Stimulated activated naive CD8-positive, alpha-beta T cell treated with anti-CD3 and anti-CD28 coated beads, Interleukin-15, Interleukin-2, amounts not matched to agents 100 ng/mL and 50 ng/mL, for 24 hours (primary cell): ENCODE data around the gene STARD10.
A peak's percentile ranks its signal among the peaks of the same experiment; 100 is the strongest.

ENCODE experiments used
- H3K27ac Mint-ChIP-seq: one replicate; pipeline ENCODE4 v1.8.0; 2021; ENCODE audit warnings: mild to moderate bottlenecking, mixed read lengths
- H3K27me3 Mint-ChIP-seq: one replicate; pipeline ENCODE4 v1.8.0; 2021; ENCODE audit warnings: mixed read lengths
- H3K36me3 Mint-ChIP-seq: one replicate; pipeline ENCODE4 v1.8.0; 2021; ENCODE audit warnings: low read depth, mixed read lengths
- H3K4me1 Mint-ChIP-seq: one replicate; pipeline ENCODE4 v1.8.0; 2021; ENCODE audit warnings: low read depth, mixed read lengths
- H3K4me3 Mint-ChIP-seq: one replicate; pipeline ENCODE4 v1.8.0; 2021; ENCODE audit warnings: mild to moderate bottlenecking, mixed read lengths
- H3K9me3 Mint-ChIP-seq: one replicate; pipeline ENCODE4 v1.8.0; 2021; ENCODE audit warnings: mixed read lengths

STARD10 gene

GRCh38 chr11:72793425-72794367 is at the start of gene STARD10:
TSS of gene STARD10 (minus strand) at chr11:72794047. CDS start at chr11:72781181, 12,866 bp downstream.
- H3K36me3 Mint-ChIP-seq: no peaks in the 10 kb centered on the region
- H3K27ac Mint-ChIP-seq: peak within 1 kb of the TSS; percentile 95
- peak within 1 kb of the TSS; percentile 94 for H3K4me3 Mint-ChIP-seq
- no peaks in the 10 kb centered on the region for H3K27me3 Mint-ChIP-seq
- H3K4me1 Mint-ChIP-seq: peaks cover 25% of the 10 kb centered on the region
- no peaks in the 10 kb centered on the region for H3K9me3 Mint-ChIP-seq

GRCh38 chr11:72842653-72843330 is 48.9 kb upstream of the STARD10 start:
- Mint-ChIP-seq H3K27me3 (no peaks in the 10 kb centered on the region), H3K36me3 (peaks cover 38% of the 10 kb centered on the region), H3K4me1 (no peaks in the 10 kb centered on the region), H3K4me3 (no peak overlapping the region), H3K9me3 (no peaks in the 10 kb centered on the region), H3K27ac (no peak overlapping the region)

- Mint-ChIP-seq H3K36me3 (peaks cover 38% of the 10 kb centered on the region), H3K9me3 (no peaks in the 10 kb centered on the region), H3K27me3 (no peaks in the 10 kb centered on the region), H3K4me1 (no peaks in the 10 kb centered on the region), H3K4me3 (no peak overlapping the region), H3K27ac (no peak overlapping the region)
Measured at GRCh38 chr11:72842126-72842525, 48.3 kb upstream of the STARD10 start.

- Mint-ChIP-seq H3K9me3 (no peaks in the 10 kb centered on the region), H3K4me1 (no peaks in the 10 kb centered on the region), H3K36me3 (peaks cover 38% of the 10 kb centered on the region), H3K27me3 (no peaks in the 10 kb centered on the region), H3K4me3 (no peak overlapping the region), H3K27ac (no peak overlapping the region)
Measured at GRCh38 chr11:72841397-72841796, 47.5 kb upstream of the STARD10 start.

GRCh38 chr11:72840780-72841179 is 46.9 kb upstream of the STARD10 start:
- Mint-ChIP-seq H3K4me1 (no peaks in the 10 kb centered on the region), H3K9me3 (no peaks in the 10 kb centered on the region), H3K36me3 (peaks cover 37% of the 10 kb centered on the region), H3K27me3 (no peaks in the 10 kb centered on the region), H3K4me3 (no peak overlapping the region), H3K27ac (no peak overlapping the region)

GRCh38 chr11:72838691-72839305 is 45.0 kb upstream of the STARD10 start:
- H3K4me3 Mint-ChIP-seq: no peak overlapping the region
- peaks cover 7% of the 10 kb centered on the region for H3K4me1 Mint-ChIP-seq
- peaks cover 39% of the 10 kb centered on the region for H3K36me3 Mint-ChIP-seq
- no peaks in the 10 kb centered on the region for H3K9me3 Mint-ChIP-seq
- no peak overlapping the region for H3K27ac Mint-ChIP-seq
- H3K27me3 Mint-ChIP-seq: no peaks in the 10 kb centered on the region

- H3K4me3 Mint-ChIP-seq: no peak overlapping the region
- peaks cover 7% of the 10 kb centered on the region for H3K4me1 Mint-ChIP-seq
- H3K27ac Mint-ChIP-seq: peak overlapping the region; percentile 45
- H3K9me3 Mint-ChIP-seq: no peaks in the 10 kb centered on the region
- no peaks in the 10 kb centered on the region for H3K27me3 Mint-ChIP-seq
- H3K36me3 Mint-ChIP-seq: peaks cover 32% of the 10 kb centered on the region
Measured at GRCh38 chr11:72836111-72836510, 42.3 kb upstream of the STARD10 start.

- Mint-ChIP-seq H3K36me3 (peaks cover 24% of the 10 kb centered on the region), H3K9me3 (no peaks in the 10 kb centered on the region), H3K27ac (peak overlapping the region; percentile 72), H3K4me3 (no peak overlapping the region), H3K27me3 (no peaks in the 10 kb centered on the region), H3K4me1 (peaks cover 7% of the 10 kb centered on the region)
Measured at GRCh38 chr11:72834905-72835304, 41.1 kb upstream of the STARD10 start.

- Mint-ChIP-seq H3K4me1 (peaks cover 7% of the 10 kb centered on the region), H3K27me3 (no peaks in the 10 kb centered on the region), H3K9me3 (no peaks in the 10 kb centered on the region), H3K36me3 (peaks cover 21% of the 10 kb centered on the region), H3K4me3 (no peak overlapping the region), H3K27ac (peak overlapping the region; percentile 26)
Measured at GRCh38 chr11:72833811-72834493, 40.1 kb upstream of the STARD10 start.

GRCh38 chr11:72833083-72833733 is 39.4 kb upstream of the STARD10 start:
- H3K27ac Mint-ChIP-seq: peak overlapping the region; percentile 76
- H3K9me3 Mint-ChIP-seq: no peaks in the 10 kb centered on the region
- no peaks in the 10 kb centered on the region for H3K27me3 Mint-ChIP-seq
- peaks cover 7% of the 10 kb centered on the region for H3K4me1 Mint-ChIP-seq
- H3K4me3 Mint-ChIP-seq: no peak overlapping the region
- H3K36me3 Mint-ChIP-seq: peaks cover 22% of the 10 kb centered on the region

GRCh38 chr11:72832301-72833082 is 38.6 kb upstream of the STARD10 start:
- Mint-ChIP-seq H3K9me3 (no peaks in the 10 kb centered on the region), H3K36me3 (peaks cover 26% of the 10 kb centered on the region), H3K27ac (peak overlapping the region; percentile 76), H3K27me3 (no peaks in the 10 kb centered on the region), H3K4me1 (peaks cover 12% of the 10 kb centered on the region), H3K4me3 (no peak overlapping the region)

- Mint-ChIP-seq H3K36me3 (peaks cover 26% of the 10 kb centered on the region), H3K27ac (no peak overlapping the region), H3K4me3 (no peak overlapping the region), H3K27me3 (no peaks in the 10 kb centered on the region), H3K4me1 (peaks cover 12% of the 10 kb centered on the region), H3K9me3 (no peaks in the 10 kb centered on the region)
Measured at GRCh38 chr11:72831521-72832300, 37.9 kb upstream of the STARD10 start.

- Mint-ChIP-seq H3K4me3 (no peak overlapping the region), H3K27me3 (no peaks in the 10 kb centered on the region), H3K9me3 (no peaks in the 10 kb centered on the region), H3K36me3 (peaks cover 23% of the 10 kb centered on the region), H3K27ac (no peak overlapping the region), H3K4me1 (peaks cover 8% of the 10 kb centered on the region)
Measured at GRCh38 chr11:72829884-72830533, 36.2 kb upstream of the STARD10 start.
